ENCODE measurements around the gene DENND1A.

- TF ChIP-seq CTCF (IDR thresholded peaks at IDR 0.05) (no peak), EP300 (IDR thresholded peaks at IDR 0.05) (no peak)
These were observed 190.0 kb downstream of the DENND1A start for GRCh38 chr9:123739902-123740301.
